Tibial artery (tissue), 4 donors: ENCODE data around the gene NTM.

Experiments used
- DNase-seq, 2 donors: peaks; one replicate each; pipeline ENCODE4 v3.0.0-alpha.2; 2019
- H3K27ac ChIP-seq, 2 donors: fragments of 200-600 bp; sonication (generic) in 1 of 2; 1 replicate in 1 of 2; 2 replicates in 1 of 2; pipeline ENCODE4 v1.5.1; 2018 to 2019; ENCODE audit warnings: mild to moderate bottlenecking in 1 of 2
- H3K27me3 ChIP-seq, 2 donors: fragments of 200-600 bp; sonication (generic) in 1 of 2; one replicate each; pipeline versions ENCODE4 v1.5.1 to v1.6.0; 2016 to 2019
- H3K36me3 ChIP-seq, 3 donors: fragments of 200-600 bp; sonication (generic) in 2 of 3; one replicate each; pipeline ENCODE4 v1.5.1; 2016 to 2019; ENCODE audit warnings: mild to moderate bottlenecking in 2 of 3
- H3K4me1 ChIP-seq, 4 donors: fragments of 200-600 bp; sonication (generic) in 2 of 4; 1 replicate in 3 of 4; 2 replicates in 1 of 4; pipeline ENCODE4 v1.5.1; 2016 to 2019
- H3K4me3 ChIP-seq, 2 donors: fragments of 200-600 bp; sonication (generic) in 1 of 2; 1 replicate in 1 of 2; 2 replicates in 1 of 2; pipeline ENCODE4 v1.5.1; 2018 to 2019; ENCODE audit warnings: mild to moderate bottlenecking in 2 of 2
- H3K9me3 ChIP-seq, 3 donors: fragments of 200-600 bp; sonication (generic) in 1 of 3; one replicate each; pipeline ENCODE4 v1.5.1; 2016 to 2019
- CTCF ChIP-seq, 2 experiments: fragments of 200-600 bp in 1 of 2; fragments of 450-650 bp in 1 of 2; IDR thresholded peaks; one replicate each; pipeline ENCODE4 v1.5.1; 2017 to 2019; ENCODE audit warnings: antibody characterized with exemption in 2 of 2, mild to moderate bottlenecking in 1 of 2, moderate library complexity in 1 of 2
- intact Hi-C: fragments of 100-400 bp; cut with DNase I; formaldehyde crosslinking; loops from one replicate; pipeline ENCODE4 v1.15.0; 2023; ENCODE audit warnings: low total_unique reads

Gene NTM

GRCh38 chr11:131766637-131767036, 396.2 kb downstream of the NTM start:
- intact Hi-C loops, result no loop called here
- no peaks in the 10 kb centered on the region for H3K9me3 ChIP-seq
- TF ChIP-seq CTCF (IDR thresholded peaks at IDR 0.05), result no peak
- H3K4me3 ChIP-seq, result no peak overlapping the region
- peaks cover 0 to 14% of the 10 kb centered on the region in 2 donors for H3K27me3 ChIP-seq
- no peak for DNase-seq
- H3K4me1 ChIP-seq, result no peaks in the 10 kb centered on the region
- no peaks in the 10 kb centered on the region for H3K36me3 ChIP-seq
- no peak overlapping the region for H3K27ac ChIP-seq

GRCh38 chr11:131767421-131767820, 397.0 kb downstream of the NTM start:
- DNase-seq, result no peak
- no peaks in the 10 kb centered on the region for H3K9me3 ChIP-seq
- no peak for TF ChIP-seq CTCF (IDR thresholded peaks at IDR 0.05)
- peaks cover 0 to 6% of the 10 kb centered on the region in 2 donors for H3K27me3 ChIP-seq
- intact Hi-C loops, result no loop called here
- H3K36me3 ChIP-seq, result no peaks in the 10 kb centered on the region
- H3K4me3 ChIP-seq, result no peak overlapping the region
- H3K4me1 ChIP-seq, result no peaks in the 10 kb centered on the region
- H3K27ac ChIP-seq, result no peak overlapping the region

GRCh38 chr11:131770801-131771200, 400.4 kb downstream of the NTM start:
- no peak overlapping the region for H3K4me3 ChIP-seq
- H3K27ac ChIP-seq, result no peak overlapping the region
- peaks cover 0 to 3% of the 10 kb centered on the region in 2 donors for H3K27me3 ChIP-seq
- DNase-seq, result no peak
- intact Hi-C loops, result no loop called here
- no peaks in the 10 kb centered on the region for H3K9me3 ChIP-seq
- H3K36me3 ChIP-seq, result no peaks in the 10 kb centered on the region
- TF ChIP-seq CTCF (IDR thresholded peaks at IDR 0.05), result no peak
- no peaks in the 10 kb centered on the region for H3K4me1 ChIP-seq

- TF ChIP-seq CTCF (IDR thresholded peaks at IDR 0.05), result no peak
- Histone ChIP-seq H3K9me3 (no peaks in the 10 kb centered on the region), H3K27ac (no peak overlapping the region), H3K4me3 (no peak overlapping the region), H3K27me3 (no peaks in the 10 kb centered on the region), H3K4me1 (no peaks in the 10 kb centered on the region), H3K36me3 (no peaks in the 10 kb centered on the region)
- DNase-seq, result no peak
- intact Hi-C loops, result no loop called here
These were observed 401.1 kb downstream of the NTM start for GRCh38 chr11:131771471-131771870.

- intact Hi-C loops, result no loop called here
- H3K27ac ChIP-seq, result no peak overlapping the region
- no peaks in the 10 kb centered on the region for H3K36me3 ChIP-seq
- no peak for DNase-seq
- no peaks in the 10 kb centered on the region for H3K27me3 ChIP-seq
- no peaks in the 10 kb centered on the region for H3K9me3 ChIP-seq
- TF ChIP-seq CTCF (IDR thresholded peaks at IDR 0.05), result no peak
- H3K4me1 ChIP-seq, result no peaks in the 10 kb centered on the region
- H3K4me3 ChIP-seq, result no peak overlapping the region
These were observed 403.2 kb downstream of the NTM start for GRCh38 chr11:131773626-131774025.

- no peaks in the 10 kb centered on the region for H3K9me3 ChIP-seq
- H3K36me3 ChIP-seq, result no peaks in the 10 kb centered on the region
- intact Hi-C loops, result no loop called here
- TF ChIP-seq CTCF (IDR thresholded peaks at IDR 0.05), result no peak
- no peak overlapping the region for H3K27ac ChIP-seq
- no peaks in the 10 kb centered on the region for H3K4me1 ChIP-seq
- DNase-seq, result no peak
- H3K4me3 ChIP-seq, result no peak overlapping the region
- no peaks in the 10 kb centered on the region for H3K27me3 ChIP-seq
These were observed 405.8 kb downstream of the NTM start for GRCh38 chr11:131776211-131776610.
